GM12878 (cell line): Measurements from ENCODE around the gene PI4KB. TPM values are rescaled to one million over a fixed set of nuclear protein-coding genes. Genes with fewer than 3 reads are reported as not detected.

Experiments used
- ATAC-seq: fragments of 200-7000 bp; cut with Tn5 transposase; 3 replicates; pipeline ENCODE4 v1.9.1; 2020; ENCODE audit warnings: mild to moderate bottlenecking, moderate library complexity
- BruUV-seq: library from RNA; stranded (reverse); fragments of 400-500 nt; replicated peaks from 2 replicates; lab custom pipeline; 2021; lab: Mats Ljungman, UMichigan
- CTCF ChIA-PET: fragments of 300-600 bp; sonication (Branson Sonifier 250); formaldehyde crosslinking; extraction: SDS; loops from one replicate; lab custom pipeline; 2021; ENCODE audit warnings: inconsistent platforms; lab: Yijun Ruan, JAX
- POLR2A ChIA-PET: fragments of 350-600 bp; formaldehyde crosslinking; extraction: SDS; loops from one replicate; lab custom pipeline; 2021; ENCODE audit warnings: inconsistent platforms; lab: Charles Lee
- RAD21 ChIA-PET: fragments of 300-600 bp; sonication (Branson Sonifier 250); formaldehyde crosslinking; loops from one replicate; lab custom pipeline; 2023; ENCODE audit warnings: antibody characterized with exemption; ENCODE audit not compliant: unreplicated experiment; lab: Charles Lee
- SMC1A ChIA-PET: fragments of 300-600 bp; sonication (Branson Sonifier 250); formaldehyde crosslinking; loops from one replicate; lab custom pipeline; 2023; ENCODE audit not compliant: unreplicated experiment, uncharacterized antibody; lab: Charles Lee
- DNase-seq: peaks from one replicate; pipeline ENCODE4 v3.0.0-alpha.2; 2011; ENCODE audit warnings: low read depth, low spot score
- FAIRE-seq: peaks from 3 replicates; lab custom pipeline; 2011; peaks lifted over from hg19 to GRCh38; lab: Jason Lieb, UNC
- H2AFZ ChIP-seq: 2 replicates; pipeline ENCODE4 v1.6.0; 2011; ENCODE audit warnings: low read depth, low read length, control low read depth; ENCODE audit not compliant: control insufficient read depth
- H3K27ac ChIP-seq: 2 replicates; pipeline ENCODE4 v1.5.1; 2011; ENCODE audit warnings: control low read depth; ENCODE audit not compliant: control insufficient read depth, insufficient read depth
- H3K27me3 ChIP-seq, 2 experiments: replicated peaks in 1 of 2; 2 replicates each; pipeline versions ENCODE4 v1.6.0 to v1.6.1; 2011; ENCODE audit warnings: low read length in 1 of 2; ENCODE audit not compliant: control insufficient read depth in 2 of 2, insufficient read depth in 2 of 2
- H3K36me3 ChIP-seq, 2 experiments: 2 replicates each; pipeline ENCODE4 v1.5.1; 2011; ENCODE audit warnings: low read length in 1 of 2; ENCODE audit not compliant: control insufficient read depth in 2 of 2, insufficient read depth in 2 of 2
- H3K4me1 ChIP-seq: 2 replicates; pipeline ENCODE4 v1.6.1; 2011; ENCODE audit warnings: mild to moderate bottlenecking, low read length, moderate library complexity, mixed read lengths; ENCODE audit not compliant: control insufficient read depth, insufficient read depth
- H3K4me2 ChIP-seq: 2 replicates; pipeline ENCODE4 v1.6.0; 2011; ENCODE audit warnings: control low read depth; ENCODE audit not compliant: control insufficient read depth, insufficient read depth
- H3K4me3 ChIP-seq: fragments of 200-600 bp; sonication (generic); 2 replicates; pipeline ENCODE4 v1.5.1; 2016
- H3K79me2 ChIP-seq: 2 replicates; pipeline ENCODE4 v1.6.0; 2011; ENCODE audit warnings: low read length; ENCODE audit not compliant: control insufficient read depth, insufficient read depth
- H3K9ac ChIP-seq: 2 replicates; pipeline ENCODE4 v1.8.0; 2011; ENCODE audit warnings: low read length, control low read depth, mixed read lengths; ENCODE audit not compliant: control insufficient read depth, insufficient read depth
- H3K9me3 ChIP-seq: replicated peaks from 3 replicates; pipeline ENCODE4 v1.5.1; 2011; ENCODE audit warnings: mild to moderate bottlenecking, low read length; ENCODE audit not compliant: control insufficient read depth, insufficient read depth
- H4K20me1 ChIP-seq: 2 replicates; pipeline ENCODE4 v1.6.0; 2011; ENCODE audit not compliant: control insufficient read depth, insufficient read depth
- CHD1 ChIP-seq: IDR thresholded peaks from 2 replicates; pipeline ENCODE4 v1.6.1; 2012; ENCODE audit warnings: low read depth, low read length, improper control_type of control experiment
- EGR1 ChIP-seq, 2 experiments: IDR thresholded peaks; 1 replicate in 1 of 2; 2 replicates in 1 of 2; pipeline ENCODE4 v1.6.1; 2011 to 2012; ENCODE audit warnings: low read depth in 2 of 2, low read length in 2 of 2, borderline replicate concordance in 1 of 2, mild to moderate bottlenecking in 1 of 2, moderate library complexity in 1 of 2
- LARP7 ChIP-seq: fragments of 450-650 bp; IDR thresholded peaks from 2 replicates; pipeline ENCODE4 v1.6.1; 2017; ENCODE audit warnings: mild to moderate bottlenecking
- MTA2 ChIP-seq: fragments of 450-650 bp; IDR thresholded peaks from 2 replicates; pipeline ENCODE4 v1.6.1; 2016; ENCODE audit warnings: low read depth, mild to moderate bottlenecking, moderate library complexity
- MTA3 ChIP-seq: IDR thresholded peaks from 2 replicates; pipeline ENCODE4 v1.6.1; 2012; ENCODE audit warnings: low read length, inconsistent platforms, borderline replicate concordance
- MXI1 ChIP-seq: fragments of 150-350 bp; IDR thresholded peaks from 2 replicates; pipeline ENCODE4 v1.6.1; 2011; ENCODE audit warnings: low read depth, mild to moderate bottlenecking, inconsistent platforms, low read length, improper control_type of control experiment
- NFYA ChIP-seq: IDR thresholded peaks from 2 replicates; pipeline ENCODE4 v1.6.1; 2011; ENCODE audit warnings: low read depth, mild to moderate bottlenecking, low read length, improper control_type of control experiment, borderline replicate concordance
- NR2C1 ChIP-seq: fragments of 450-650 bp; IDR thresholded peaks from 2 replicates; pipeline ENCODE4 v1.6.1; 2017; ENCODE audit warnings: antibody characterized with exemption, mild to moderate bottlenecking, moderate library complexity
- POLR2A ChIP-seq: IDR thresholded peaks from 2 replicates; pipeline ENCODE4 v1.6.1; 2011; ENCODE audit warnings: low read depth, mild to moderate bottlenecking, low read length
- RUNX3 ChIP-seq: IDR thresholded peaks from 2 replicates; pipeline ENCODE4 v1.6.1; 2012; ENCODE audit warnings: low read length, inconsistent platforms
- STAT1 ChIP-seq: fragments of 450-650 bp; conservative IDR thresholded peaks from 2 replicates; pipeline ENCODE4 v1.6.1; 2014; ENCODE audit warnings: antibody characterized with exemption, mild to moderate bottlenecking
- ZBTB11 ChIP-seq: fragments of 450-650 bp; formaldehyde crosslinking; IDR thresholded peaks from 2 replicates; pipeline ENCODE4 v1.5.0; 2022; ENCODE audit warnings: mild to moderate bottlenecking, missing genetic modification characterization
- WGBS: methylation state at CpG from one replicate; pipeline ENCODE4 v1.1.6; 2016; ENCODE audit warnings: low lambda C conversion rate; ENCODE audit not compliant: insufficient replicate concordance, insufficient coverage; ENCODE audit errors: missing lambda C conversion rate; 5-methylcytosine and 5-hydroxymethylcytosine counted together
- in situ Hi-C: fragments of 300-500 bp; cut with MboI; formaldehyde crosslinking; loops from 9 replicates; pipeline ENCODE4 v1.14.3; 2018; ENCODE audit warnings: mixed read lengths
- intact Hi-C: fragments of 100-400 bp; cut with micrococcal nuclease; formaldehyde crosslinking; loops from one replicate; pipeline ENCODE4 v1.14.2; 2022; ENCODE audit not compliant: unreplicated experiment
- polyA plus RNA-seq, 11 experiments: library from polyadenylated mRNA; depleted of rRNA in 4 of 11; unstranded in 6 of 11; stranded (reverse) in 5 of 11; fragments of >200 nt; fragmentation: Nextera tagmentation in 4 of 11; fragmentation: Illumina TruSeq in 1 of 11; extraction: Ambion mirVana in 4 of 11; extraction: Trizol in 1 of 11; gene quantifications; 1 replicate in 1 of 11; 2 replicates in 10 of 11; pipeline versions ENCODE4 v1.2.1 to v1.2.3, GENCODE V29; 2011 to 2016; ENCODE audit warnings: inconsistent platforms in 2 of 11, missing spikeins in 2 of 11, low read depth in 1 of 11
- total RNA-seq, 4 experiments: library from RNA; depleted of rRNA in 3 of 4; stranded (reverse); fragments of >200 nt in 3 of 4; fragmentation: Illumina TruSeq in 1 of 4; extraction: Trizol in 1 of 4; gene quantifications; 2 replicates each; pipeline versions ENCODE4 v1.2.1 to v1.2.3, GENCODE V29; 2013 to 2021
- TF ChIP-seq, protein P1 (sequence below): IDR thresholded peaks from 2 replicates; pipeline ENCODE4 v1.6.1; 2011; ENCODE audit warnings: mild to moderate bottlenecking, low read depth, low read length, moderate library complexity; ENCODE audit not compliant: insufficient replicate concordance
- TF ChIP-seq, protein P2 (sequence below): fragments of 450-650 bp; IDR thresholded peaks from 2 replicates; pipeline ENCODE4 v1.6.1; 2016; ENCODE audit warnings: mild to moderate bottlenecking
- TF ChIP-seq, protein P3 (sequence below): IDR thresholded peaks from 2 replicates; pipeline ENCODE4 v1.6.1; 2011; ENCODE audit warnings: borderline replicate concordance, low read depth, mild to moderate bottlenecking, moderate library complexity, mixed read lengths, low read length; ENCODE audit not compliant: insufficient read depth; ENCODE audit errors: extremely low read length

The PI4KB gene
- total and polyA plus RNA-seq, 10 of the 15 experiments (the other 5 are each of a cell fraction or from before 2014, with no cell fraction given), result 3.3 to 88.3 (median 51.7) TPM

DNA sequence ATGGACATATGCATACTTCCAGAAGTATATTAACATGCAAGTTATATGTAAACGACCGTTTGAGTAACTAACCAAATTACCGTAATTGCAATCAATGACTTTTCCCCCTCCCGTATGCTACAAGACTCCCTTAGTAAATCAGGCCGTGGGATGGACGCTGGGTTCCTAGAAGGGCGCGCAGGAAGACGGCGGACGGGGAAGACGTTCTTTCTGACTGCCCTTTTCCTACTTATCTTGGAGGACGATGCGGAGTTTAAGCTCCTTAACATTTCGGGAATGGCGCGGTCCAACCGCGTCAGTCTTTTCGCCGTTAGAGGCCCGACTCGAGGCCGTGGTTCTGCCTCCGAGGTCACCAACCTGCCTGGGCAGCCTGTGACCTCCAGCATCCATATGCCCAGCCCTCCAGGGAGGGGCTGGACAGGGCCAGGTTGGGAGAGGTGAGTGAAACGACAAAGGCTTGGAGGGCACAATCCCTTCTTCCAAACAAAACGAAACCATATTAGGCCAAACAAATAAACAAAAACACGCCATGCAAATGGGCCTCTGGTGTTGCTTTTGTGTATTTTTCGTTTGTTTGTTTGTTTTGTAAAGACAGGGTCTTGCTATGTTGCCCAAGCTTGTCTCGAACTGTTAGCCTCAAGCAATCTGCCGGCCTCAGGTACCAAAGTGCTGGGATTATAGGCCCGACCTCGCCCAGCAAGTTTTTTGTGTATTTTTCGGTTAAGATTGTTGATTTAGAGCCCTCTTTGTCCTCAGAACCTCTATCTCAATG lies 873 bp upstream of the PI4KB start:
- H3K4me1 ChIP-seq, result peaks cover 9% of the 10 kb centered on the region; the same call in 1 of the 2 replicates
- H2AFZ ChIP-seq, result peak overlapping the region; percentile 77
- no peaks in the 10 kb centered on the region for H3K9me3 ChIP-seq
- TSS peak; percentile 77 for BruUV-seq
- CTCF ChIA-PET, result interaction anchor here (1.3 to 14.4 kb wide), 6 partner anchors 11 to 47 kb away, joined by 5 to 189 read pairs (median 8); no protein-coding TSS in a partner anchor
- H3K9ac ChIP-seq, result peak overlapping the region; percentile 89
- peak overlapping the region; percentile 95 for H3K27ac ChIP-seq
- H3K4me2 ChIP-seq, result peak overlapping the region; percentile 72
- POLR2A ChIA-PET, result interaction anchor here (0.6 to 10.5 kb wide), 10 partner anchors 13 to 139 kb away, joined by 3 to 110 read pairs (median 8); partner anchors contain the start of genes PSMB4, RFX5, VPS72 and ZNF687
- DNase-seq, result no peak
- peak; percentile 6 for ATAC-seq
- RAD21 ChIA-PET, result interaction anchor here (0.8 to 3.8 kb wide), 14 partner anchors 10 to 964 kb away, joined by 3 to 37 read pairs (median 5); partner anchors contain the start of genes PSMB4, RFX5, RPRD2 and VPS72
- no peaks in the 10 kb centered on the region for H3K27me3 ChIP-seq
- SMC1A ChIA-PET, result interaction anchor here (0.8 to 6.8 kb wide), 11 partner anchors 12 to 116 kb away, joined by 3 to 75 read pairs (median 8); partner anchors contain the start of genes PSMB4, PSMD4, RFX5 and ZNF687
- FAIRE-seq, result peak; percentile 7
- no peaks in the 10 kb centered on the region; a peak in 1 of 4 replicates for H3K36me3 ChIP-seq
- intact Hi-C loops (loop anchor here (2.0 to 5.0 kb wide), 2 partner anchors 45 to 131 kb away; partner anchors contain the start of genes PIP5K1A and ZNF687), in situ Hi-C loops (no loop called here)
- WGBS, result 11% methylated on average over 34 of the region's 34 CpGs
- H3K79me2 ChIP-seq, result peaks cover 30% of the 10 kb centered on the region
- H4K20me1 ChIP-seq, result no peaks in the 10 kb centered on the region
- H3K4me3 ChIP-seq, result peak overlapping the region; percentile 74
- TF ChIP-seq LARP7 (no peak), MTA2 (no peak), NR2C1 (no peak), EGR1 (IDR thresholded peaks at IDR 0.05; ENCODE audit: borderline replicate concordance in 1 of 2, low read depth in 2 of 2, low read length in 2 of 2) (no peak), MXI1 (no peak), POLR2A (peak; percentile 47), ZBTB11 (CRISPR knock-in tag) (no peak), CHD1 (no peak), RUNX3 (peak; percentile 17; the same call in 1 of the 2 replicates), MTA3 (0 out of 2 replicates have a peak, but pooled peaks have one; percentile 29), NFYA (no peak), STAT1 (0 out of 2 replicates have a peak, but pooled peaks have one; percentile 48)
- TF ChIP-seq, protein P1, sequence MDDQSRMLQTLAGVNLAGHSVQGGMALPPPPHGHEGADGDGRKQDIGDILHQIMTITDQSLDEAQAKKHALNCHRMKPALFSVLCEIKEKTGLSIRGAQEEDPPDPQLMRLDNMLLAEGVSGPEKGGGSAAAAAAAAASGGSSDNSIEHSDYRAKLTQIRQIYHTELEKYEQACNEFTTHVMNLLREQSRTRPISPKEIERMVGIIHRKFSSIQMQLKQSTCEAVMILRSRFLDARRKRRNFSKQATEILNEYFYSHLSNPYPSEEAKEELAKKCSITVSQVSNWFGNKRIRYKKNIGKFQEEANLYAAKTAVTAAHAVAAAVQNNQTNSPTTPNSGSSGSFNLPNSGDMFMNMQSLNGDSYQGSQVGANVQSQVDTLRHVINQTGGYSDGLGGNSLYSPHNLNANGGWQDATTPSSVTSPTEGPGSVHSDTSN, result no peak
- TF ChIP-seq, protein P2, sequence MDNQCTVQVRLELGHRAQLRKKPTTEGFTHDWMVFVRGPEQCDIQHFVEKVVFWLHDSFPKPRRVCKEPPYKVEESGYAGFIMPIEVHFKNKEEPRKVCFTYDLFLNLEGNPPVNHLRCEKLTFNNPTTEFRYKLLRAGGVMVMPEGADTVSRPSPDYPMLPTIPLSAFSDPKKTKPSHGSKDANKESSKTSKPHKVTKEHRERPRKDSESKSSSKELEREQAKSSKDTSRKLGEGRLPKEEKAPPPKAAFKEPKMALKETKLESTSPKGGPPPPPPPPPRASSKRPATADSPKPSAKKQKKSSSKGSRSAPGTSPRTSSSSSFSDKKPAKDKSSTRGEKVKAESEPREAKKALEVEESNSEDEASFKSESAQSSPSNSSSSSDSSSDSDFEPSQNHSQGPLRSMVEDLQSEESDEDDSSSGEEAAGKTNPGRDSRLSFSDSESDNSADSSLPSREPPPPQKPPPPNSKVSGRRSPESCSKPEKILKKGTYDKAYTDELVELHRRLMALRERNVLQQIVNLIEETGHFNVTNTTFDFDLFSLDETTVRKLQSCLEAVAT, result peak; percentile 99
- TF ChIP-seq, protein P3, sequence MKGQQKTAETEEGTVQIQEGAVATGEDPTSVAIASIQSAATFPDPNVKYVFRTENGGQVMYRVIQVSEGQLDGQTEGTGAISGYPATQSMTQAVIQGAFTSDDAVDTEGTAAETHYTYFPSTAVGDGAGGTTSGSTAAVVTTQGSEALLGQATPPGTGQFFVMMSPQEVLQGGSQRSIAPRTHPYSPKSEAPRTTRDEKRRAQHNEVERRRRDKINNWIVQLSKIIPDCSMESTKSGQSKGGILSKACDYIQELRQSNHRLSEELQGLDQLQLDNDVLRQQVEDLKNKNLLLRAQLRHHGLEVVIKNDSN, result no peak
